Endothelial cell of umbilical vein (primary cell): ENCODE data around the gene TTC34. TPM values are rescaled to one million over a fixed set of nuclear protein-coding genes. Genes with fewer than 3 reads are reported as not detected.

Source experiments
- BruUV-seq: library from RNA; stranded (reverse); fragments of 400-500 nt; replicated peaks from 2 replicates; lab custom pipeline; 2021; lab: Mats Ljungman, UMichigan
- CTCF ChIA-PET: fragments of 300-600, 350-600 bp; sonication (Branson Sonifier 250); formaldehyde crosslinking; loops from one replicate; lab custom pipeline; 2021; ENCODE audit warnings: antibody characterized with exemption, inconsistent platforms; lab: Charles Lee
- POLR2A ChIA-PET: fragments of 300-600, 350-600 bp; sonication (Branson Sonifier 250); formaldehyde crosslinking; loops from one replicate; lab custom pipeline; 2021; ENCODE audit warnings: antibody characterized with exemption, inconsistent platforms; lab: Charles Lee
- DNase-seq: peaks from one replicate; pipeline ENCODE4 v3.0.0-alpha.2; 2011; ENCODE audit warnings: low read depth, low spot score
- FAIRE-seq: peaks from 2 replicates; lab custom pipeline; 2011; peaks lifted over from hg19 to GRCh38; lab: Jason Lieb, UNC
- H2AFZ ChIP-seq: 2 replicates; pipeline ENCODE4 v1.6.0; 2012; ENCODE audit warnings: low read depth, low read length, control low read depth, inconsistent platforms
- H3K27ac ChIP-seq: 2 replicates; pipeline ENCODE4 v1.5.1; 2011; ENCODE audit warnings: low read depth, mild to moderate bottlenecking, control low read depth, low read length, moderate library complexity; ENCODE audit not compliant: insufficient read depth
- H3K27me3 ChIP-seq, 2 experiments: 2 replicates each; pipeline versions ENCODE4 v1.6.0 to v1.6.1; 2011; ENCODE audit warnings: low read length in 2 of 2, mixed read lengths in 1 of 2; ENCODE audit not compliant: control insufficient read depth in 2 of 2, insufficient read depth in 2 of 2
- H3K36me3 ChIP-seq, 2 experiments: 2 replicates in 1 of 2; 3 replicates in 1 of 2; pipeline ENCODE4 v1.5.1; 2011; ENCODE audit warnings: low read length in 2 of 2, mild to moderate bottlenecking in 1 of 2, moderate library complexity in 1 of 2; ENCODE audit not compliant: control insufficient read depth in 2 of 2, insufficient read depth in 2 of 2; ENCODE audit errors: extremely low read depth in 1 of 2
- H3K4me1 ChIP-seq: 3 replicates; pipeline ENCODE4 v1.5.1; 2011; ENCODE audit warnings: mild to moderate bottlenecking, low read length; ENCODE audit not compliant: control insufficient read depth, insufficient read depth; ENCODE audit errors: extremely low read depth
- H3K4me2 ChIP-seq: 2 replicates; pipeline ENCODE4 v1.6.1; 2011; ENCODE audit warnings: low read length, control low read depth, mixed read lengths; ENCODE audit not compliant: insufficient read depth
- H3K4me3 ChIP-seq, 3 experiments: fragments of 200-600 bp in 1 of 3; sonication (generic), shearing (Covaris generic) in 1 of 3; replicated peaks in 1 of 3; 2 replicates each; pipeline ENCODE4 v1.5.1; 2011 to 2016; ENCODE audit warnings: control low read depth in 3 of 3, low read length in 3 of 3, mild to moderate bottlenecking in 2 of 3, inconsistent platforms in 1 of 3, low read depth in 1 of 3, moderate library complexity in 1 of 3; ENCODE audit not compliant: insufficient read depth in 1 of 3
- H3K79me2 ChIP-seq: 2 replicates; pipeline ENCODE4 v1.6.0; 2012; ENCODE audit warnings: low read length, inconsistent platforms; ENCODE audit not compliant: control insufficient read depth, insufficient read depth
- H3K9ac ChIP-seq: replicated peaks from 2 replicates; pipeline ENCODE3; 2011; ENCODE audit warnings: low read length, control low read depth; ENCODE audit not compliant: insufficient read depth; ENCODE audit errors: extremely low read depth
- H3K9me1 ChIP-seq: replicated peaks from 3 replicates; pipeline ENCODE4 v1.6.0; 2011; ENCODE audit warnings: mild to moderate bottlenecking, low read length; ENCODE audit not compliant: control insufficient read depth, insufficient read depth; ENCODE audit errors: extremely low read depth
- H3K9me3 ChIP-seq: replicated peaks from 2 replicates; pipeline ENCODE4 v1.5.1; 2012; ENCODE audit warnings: low read length, inconsistent platforms; ENCODE audit not compliant: control insufficient read depth, insufficient read depth
- H4K20me1 ChIP-seq: replicated peaks from 2 replicates; pipeline ENCODE3; 2011; ENCODE audit warnings: mild to moderate bottlenecking, low read length; ENCODE audit not compliant: control insufficient read depth, insufficient read depth; ENCODE audit errors: extremely low read depth
- FOS ChIP-seq: IDR thresholded peaks from 2 replicates; pipeline ENCODE4 v1.6.1; 2011; ENCODE audit warnings: mild to moderate bottlenecking, low read length, moderate library complexity, borderline replicate concordance; ENCODE audit not compliant: insufficient read depth
- GATA2 ChIP-seq: IDR thresholded peaks from 2 replicates; pipeline ENCODE4 v1.7.0; 2011; ENCODE audit warnings: low read depth, mild to moderate bottlenecking, moderate library complexity, mixed read lengths, low read length; ENCODE audit not compliant: insufficient read length, insufficient read depth
- JUN ChIP-seq: IDR thresholded peaks from 2 replicates; pipeline ENCODE4 v1.6.1; 2011; ENCODE audit warnings: borderline replicate concordance, low read depth; ENCODE audit not compliant: insufficient read length, insufficient read depth
- dilution Hi-C: fragments of 300-500 bp; cut with MboI; formaldehyde crosslinking; loops from one replicate; pipeline ENCODE4 v1.15.0; 2019; ENCODE audit warnings: low sequenced_read_pairs; ENCODE audit not compliant: extremely low pct_ligation_motif_present
- intact Hi-C: fragments of 100-400 bp; cut with micrococcal nuclease; formaldehyde crosslinking; loops from one replicate; pipeline ENCODE4 v1.10.0; 2022
- polyA plus RNA-seq, 4 experiments: library from polyadenylated mRNA; depleted of rRNA in 3 of 4; stranded (reverse) in 3 of 4; unstranded in 1 of 4; fragments of >200 nt; gene quantifications; 2 replicates each; pipeline versions ENCODE4 v1.2.1 to v1.2.3, GENCODE V29; 2011 to 2012; ENCODE audit warnings: missing spikeins in 1 of 4
- total RNA-seq: library from RNA; stranded (reverse); gene quantifications from 2 replicates; pipeline ENCODE4 v1.2.3, GENCODE V29; 2021
- TF ChIP-seq, protein P1 (sequence below), 2 donors: IDR thresholded peaks; 1 replicate in 1 of 2; 2 replicates in 1 of 2; pipeline ENCODE4 v1.5.1; 2011; ENCODE audit warnings: low read length in 2 of 2, mild to moderate bottlenecking in 2 of 2, moderate library complexity in 2 of 2, control low read depth in 1 of 2, inconsistent platforms in 1 of 2, low read depth in 1 of 2; ENCODE audit not compliant: insufficient read depth in 1 of 2; ENCODE audit errors: extremely low read depth in 1 of 2
- TF ChIP-seq, protein P2 (sequence below): IDR thresholded peaks from 2 replicates; pipeline ENCODE4 v1.6.1; 2011; ENCODE audit not compliant: insufficient read depth, insufficient read length

Gene TTC34
- total and polyA plus RNA-seq, 2 donors (not counting 3 experiments of a cell fraction or from before 2014, with no cell fraction given): 0.08 to 0.77 TPM

DNA sequence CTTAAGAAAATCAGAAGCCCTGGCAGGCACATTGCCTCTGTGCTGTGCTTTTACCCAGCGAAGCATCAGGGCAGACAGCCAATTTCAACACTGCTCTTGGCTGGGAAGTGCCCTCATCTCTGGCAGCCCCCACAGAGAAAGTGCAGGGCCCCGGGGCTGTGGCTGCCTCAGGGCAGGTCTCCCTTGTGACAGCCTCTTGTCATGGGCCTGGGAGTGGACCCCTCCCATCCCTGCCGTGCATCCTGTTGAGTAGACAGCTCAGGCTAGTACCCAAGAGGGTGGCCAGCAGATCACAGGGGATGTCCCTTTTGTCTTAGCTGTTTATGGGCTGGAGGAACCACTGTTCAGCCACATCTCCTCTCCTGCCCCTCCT is 23.3 kb downstream of the TTC34 start:
- no TSS peak for BruUV-seq
- ChIA-PET CTCF (no interaction called here), POLR2A (no interaction called here)
- dilution Hi-C loops (no loop called here), intact Hi-C loops (no loop called here)
- H3K4me1 ChIP-seq: no peaks in the 10 kb centered on the region
- no peaks in the 10 kb centered on the region for H4K20me1 ChIP-seq
- H3K9me3 ChIP-seq: no peaks in the 10 kb centered on the region
- H3K27me3 ChIP-seq: no peaks in the 10 kb centered on the region
- no peak overlapping the region for H2AFZ ChIP-seq
- no peak overlapping the region for H3K4me2 ChIP-seq
- FAIRE-seq: no peak
- no peaks in the 10 kb centered on the region for H3K79me2 ChIP-seq
- no peak overlapping the region for H3K4me3 ChIP-seq
- no peaks in the 10 kb centered on the region for H3K9me1 ChIP-seq
- H3K36me3 ChIP-seq: no peaks in the 10 kb centered on the region
- no peak overlapping the region for H3K27ac ChIP-seq
- H3K9ac ChIP-seq: no peak overlapping the region
- TF ChIP-seq GATA2 (no peak), FOS (no peak), JUN (no peak)
- TF ChIP-seq, protein P1, sequence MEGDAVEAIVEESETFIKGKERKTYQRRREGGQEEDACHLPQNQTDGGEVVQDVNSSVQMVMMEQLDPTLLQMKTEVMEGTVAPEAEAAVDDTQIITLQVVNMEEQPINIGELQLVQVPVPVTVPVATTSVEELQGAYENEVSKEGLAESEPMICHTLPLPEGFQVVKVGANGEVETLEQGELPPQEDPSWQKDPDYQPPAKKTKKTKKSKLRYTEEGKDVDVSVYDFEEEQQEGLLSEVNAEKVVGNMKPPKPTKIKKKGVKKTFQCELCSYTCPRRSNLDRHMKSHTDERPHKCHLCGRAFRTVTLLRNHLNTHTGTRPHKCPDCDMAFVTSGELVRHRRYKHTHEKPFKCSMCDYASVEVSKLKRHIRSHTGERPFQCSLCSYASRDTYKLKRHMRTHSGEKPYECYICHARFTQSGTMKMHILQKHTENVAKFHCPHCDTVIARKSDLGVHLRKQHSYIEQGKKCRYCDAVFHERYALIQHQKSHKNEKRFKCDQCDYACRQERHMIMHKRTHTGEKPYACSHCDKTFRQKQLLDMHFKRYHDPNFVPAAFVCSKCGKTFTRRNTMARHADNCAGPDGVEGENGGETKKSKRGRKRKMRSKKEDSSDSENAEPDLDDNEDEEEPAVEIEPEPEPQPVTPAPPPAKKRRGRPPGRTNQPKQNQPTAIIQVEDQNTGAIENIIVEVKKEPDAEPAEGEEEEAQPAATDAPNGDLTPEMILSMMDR (IDR thresholded peaks at IDR 0.05; ENCODE audit: extremely low read depth in 1 of 2, insufficient read depth in 1 of 2, low read depth in 1 of 2, low read length in 2 of 2): no peak
- TF ChIP-seq, protein P2, sequence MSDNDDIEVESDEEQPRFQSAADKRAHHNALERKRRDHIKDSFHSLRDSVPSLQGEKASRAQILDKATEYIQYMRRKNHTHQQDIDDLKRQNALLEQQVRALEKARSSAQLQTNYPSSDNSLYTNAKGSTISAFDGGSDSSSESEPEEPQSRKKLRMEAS: no peak
- no peak for DNase-seq
